ENCODE data around the gene MRPL23.

Gene MRPL23

GRCh38 chr11:1998290-1998689, 51.2 kb downstream of the MRPL23 start:
- DNase-seq = no peak

- no peak for DNase-seq
These were observed 51.7 kb downstream of the MRPL23 start for GRCh38 chr11:1998861-1999260.

GRCh38 chr11:2002042-2002776, 55.1 kb downstream of the MRPL23 start:
- no peak for DNase-seq

GRCh38 chr11:2002807-2003206, 55.7 kb downstream of the MRPL23 start:
- DNase-seq = no peak

GRCh38 chr11:2004466-2004865, 57.3 kb downstream of the MRPL23 start:
- no peak for DNase-seq

All from KG1 (cell line).